Stimulated activated CD4-positive, alpha-beta T cell treated with anti-CD3 and anti-CD28 coated beads, Interleukin-4, amount 100 ng/mL, for 1 hour (primary cell): ENCODE measurements around the gene LRP2.
"Not testable (repeated sequence)": the region's sequence is repeated elsewhere in the genome, so short reads cannot be mapped to it uniquely, and the experiment has no call there.

ENCODE experiments used
- DNase-seq: peaks from one replicate; pipeline ENCODE4 v3.0.0-alpha.2; 2020

LRP2 gene

GRCh38 chr2:169172151-169172735, 190.1 kb downstream of the LRP2 start:
- no peak for DNase-seq

- DNase-seq: no peak
Observed at GRCh38 chr2:169165791-169166190, 196.5 kb downstream of the LRP2 start.

- DNase-seq: no peak
Observed at GRCh38 chr2:169164311-169164710, 198.0 kb downstream of the LRP2 start.

- DNase-seq: no peak
Observed at GRCh38 chr2:169162613-169163012, 199.7 kb downstream of the LRP2 start.

- DNase-seq: no peak
Observed at GRCh38 chr2:169160926-169161481, 201.3 kb downstream of the LRP2 start.

GRCh38 chr2:169159686-169160085, 202.6 kb downstream of the LRP2 start:
- DNase-seq: no peak

GRCh38 chr2:169158874-169159273, 203.5 kb downstream of the LRP2 start:
- no peak for DNase-seq

GRCh38 chr2:169146220-169146619, 216.1 kb downstream of the LRP2 start:
- no peak for DNase-seq

- DNase-seq: no peak
Observed at GRCh38 chr2:169143998-169144397, 218.3 kb downstream of the LRP2 start.

- DNase-seq: peak; percentile 50
Observed at GRCh38 chr2:169141713-169142352, 220.5 kb downstream of the LRP2 start.

- no peak for DNase-seq
Observed at GRCh38 chr2:169139993-169140767, 222.2 kb downstream of the LRP2 start.

- DNase-seq: no peak
Observed at GRCh38 chr2:169139145-169139544, 223.2 kb downstream of the LRP2 start.

- no peak for DNase-seq
Observed at GRCh38 chr2:169137924-169138323, 224.4 kb downstream of the LRP2 start.

GRCh38 chr2:169136885-169137534, 225.3 kb downstream of the LRP2 start:
- DNase-seq: no peak

- not testable (repeated sequence) for DNase-seq
Observed at GRCh38 chr2:169136428-169136827, 225.9 kb downstream of the LRP2 start.

GRCh38 chr2:169134272-169134671, 228.1 kb downstream of the LRP2 start:
- DNase-seq: not testable (repeated sequence)

GRCh38 chr2:169131587-169132512, 230.5 kb downstream of the LRP2 start:
- no peak for DNase-seq

- no peak for DNase-seq
Observed at GRCh38 chr2:169129703-169130243, 232.6 kb downstream of the LRP2 start.

GRCh38 chr2:169119851-169120250, 242.5 kb downstream of the LRP2 start:
- no peak for DNase-seq

- DNase-seq: no peak
Observed at GRCh38 chr2:169119123-169119760, 243.1 kb downstream of the LRP2 start.

GRCh38 chr2:169118060-169118459, 244.3 kb downstream of the LRP2 start:
- no peak for DNase-seq
